Measurements from ENCODE around the gene PRKACA.

GRCh38 chr19:14093117-14093823 lies 24.3 kb downstream of the PRKACA start:
- no peak for TF ChIP-seq CTCF (IDR thresholded peaks at IDR 0.05; ENCODE audit: low read depth, low read length)
- TF ChIP-seq POLR2A (IDR thresholded peaks at IDR 0.05; ENCODE audit: extremely low read depth, insufficient read length) = no peak
- no peak for TF ChIP-seq MYC (IDR thresholded peaks at IDR 0.05; ENCODE audit: low read depth, low read length)

Measured in NB4 (cell line).